AG04450 (cell line): ENCODE measurements around the gene STXBP5L. TPM values are rescaled to one million over a fixed set of nuclear protein-coding genes. Genes with fewer than 3 reads are reported as not detected.

ENCODE experiments used
- CTCF ChIA-PET: fragments of 300-600, 350-600 bp; formaldehyde crosslinking; extraction: SDS; loops from one replicate; lab custom pipeline; 2022; ENCODE audit warnings: antibody characterized with exemption, inconsistent platforms; lab: Charles Lee
- POLR2A ChIA-PET: fragments of 350-600 bp; formaldehyde crosslinking; extraction: SDS; loops from one replicate; lab custom pipeline; 2021; ENCODE audit warnings: antibody characterized with exemption, inconsistent platforms; lab: Yijun Ruan, JAX
- DNase-seq: peaks from one replicate; pipeline ENCODE4 v3.0.0-alpha.2; 2011; ENCODE audit warnings: low read depth, low spot score
- H3K27ac ChIP-seq: one replicate; pipeline ENCODE4 v1.5.1; 2012; ENCODE audit warnings: low read depth, low read length, control low read depth
- H3K27me3 ChIP-seq: one replicate; pipeline ENCODE4 v1.6.0; 2012; ENCODE audit warnings: low read length; ENCODE audit not compliant: control insufficient read depth, insufficient read depth
- H3K4me3 ChIP-seq: 2 replicates; pipeline ENCODE4 v1.5.1; 2011; ENCODE audit warnings: mild to moderate bottlenecking, low read depth, low read length, control low read depth
- H3K9me3 ChIP-seq: 2 replicates; pipeline ENCODE4 v1.5.1; 2012; ENCODE audit warnings: low read length; ENCODE audit not compliant: control insufficient read depth, insufficient read depth
- polyA plus RNA-seq: library from polyadenylated mRNA; depleted of rRNA; stranded (reverse); fragments of >200 nt; gene quantifications from 2 replicates; pipeline ENCODE4 v1.2.3, GENCODE V29; 2011
- TF ChIP-seq, protein P1 (sequence below): IDR thresholded peaks from 2 replicates; pipeline ENCODE4 v1.5.1; 2011; ENCODE audit warnings: low read depth, low read length, control low read depth, inconsistent platforms

STXBP5L gene
- polyA plus RNA-seq, 1 experiment: not detected

DNA sequence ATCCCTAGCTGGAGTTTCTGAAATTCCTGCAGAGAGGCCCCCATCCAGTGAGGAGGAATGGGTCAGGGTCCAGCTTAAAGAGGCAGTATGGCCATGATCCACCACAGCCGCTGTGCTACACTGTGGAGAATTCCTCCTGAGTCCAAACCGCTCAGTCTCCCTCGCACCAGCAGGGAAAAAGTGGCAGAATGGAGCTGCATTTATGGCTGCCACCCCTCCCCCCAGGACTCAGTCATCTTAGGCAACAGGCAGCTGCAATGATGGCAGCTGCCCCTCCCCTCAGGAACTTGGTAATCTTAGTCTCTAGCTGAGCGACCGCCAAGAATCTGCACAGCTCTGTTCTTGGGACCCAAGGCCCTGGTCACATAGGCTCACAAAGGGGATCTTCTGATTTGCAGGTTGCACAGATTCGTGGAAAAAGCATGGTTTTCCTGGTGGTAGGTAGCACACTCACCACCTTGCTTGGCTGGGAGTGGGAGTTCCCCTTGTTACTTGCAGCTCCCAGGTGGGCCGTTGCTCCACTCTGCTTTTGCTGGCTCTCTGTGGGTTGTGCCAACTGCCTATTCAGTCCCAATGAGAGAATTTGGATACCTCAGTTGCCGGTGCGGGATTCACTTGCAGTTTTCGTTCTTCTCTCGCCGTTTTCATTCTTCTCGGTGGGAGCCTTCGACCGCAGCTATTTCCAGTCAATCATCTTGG is 204.1 kb downstream of the STXBP5L start:
- H3K27ac ChIP-seq: no peak overlapping the region
- peaks cover 12% of the 10 kb centered on the region; the same call in 1 of the 2 replicates for H3K9me3 ChIP-seq
- no peak overlapping the region for H3K4me3 ChIP-seq
- TF ChIP-seq, protein P1, sequence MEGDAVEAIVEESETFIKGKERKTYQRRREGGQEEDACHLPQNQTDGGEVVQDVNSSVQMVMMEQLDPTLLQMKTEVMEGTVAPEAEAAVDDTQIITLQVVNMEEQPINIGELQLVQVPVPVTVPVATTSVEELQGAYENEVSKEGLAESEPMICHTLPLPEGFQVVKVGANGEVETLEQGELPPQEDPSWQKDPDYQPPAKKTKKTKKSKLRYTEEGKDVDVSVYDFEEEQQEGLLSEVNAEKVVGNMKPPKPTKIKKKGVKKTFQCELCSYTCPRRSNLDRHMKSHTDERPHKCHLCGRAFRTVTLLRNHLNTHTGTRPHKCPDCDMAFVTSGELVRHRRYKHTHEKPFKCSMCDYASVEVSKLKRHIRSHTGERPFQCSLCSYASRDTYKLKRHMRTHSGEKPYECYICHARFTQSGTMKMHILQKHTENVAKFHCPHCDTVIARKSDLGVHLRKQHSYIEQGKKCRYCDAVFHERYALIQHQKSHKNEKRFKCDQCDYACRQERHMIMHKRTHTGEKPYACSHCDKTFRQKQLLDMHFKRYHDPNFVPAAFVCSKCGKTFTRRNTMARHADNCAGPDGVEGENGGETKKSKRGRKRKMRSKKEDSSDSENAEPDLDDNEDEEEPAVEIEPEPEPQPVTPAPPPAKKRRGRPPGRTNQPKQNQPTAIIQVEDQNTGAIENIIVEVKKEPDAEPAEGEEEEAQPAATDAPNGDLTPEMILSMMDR: no peak
- DNase-seq: no peak
- POLR2A ChIA-PET: no interaction called here
- CTCF ChIA-PET: no interaction called here
- no peaks in the 10 kb centered on the region for H3K27me3 ChIP-seq

DNA sequence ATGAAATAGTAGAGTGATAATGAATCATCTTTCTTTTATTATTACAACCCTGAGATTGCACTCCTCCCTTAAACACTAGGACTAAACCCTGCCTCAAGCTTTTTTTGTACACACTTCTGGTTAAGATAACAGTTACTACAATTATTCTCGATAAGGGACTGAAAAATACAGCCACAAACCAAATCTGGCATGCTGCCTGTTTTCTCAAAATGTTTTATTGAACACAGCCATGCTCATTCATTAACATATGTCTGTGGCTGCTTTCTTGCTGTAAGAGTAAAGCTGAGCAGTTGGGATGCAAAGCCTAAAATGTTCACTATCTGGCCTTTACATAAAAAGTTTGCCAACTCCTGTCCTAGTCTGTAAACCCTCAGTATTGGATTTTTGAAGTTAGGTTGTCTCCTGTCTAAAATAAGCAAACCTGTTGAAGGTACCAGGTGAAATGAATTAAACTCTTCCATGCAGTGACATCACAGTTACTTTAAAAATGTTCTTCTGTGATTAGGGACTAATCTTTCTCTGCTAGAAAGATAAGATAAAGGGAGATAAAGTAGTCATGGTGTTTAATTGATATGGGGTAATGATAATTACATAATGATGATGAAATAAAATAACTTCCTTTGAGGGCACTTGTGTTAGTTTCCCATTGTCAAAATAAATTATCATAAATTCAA is 218.2 kb downstream of the STXBP5L start:
- no peak for DNase-seq
- no peak overlapping the region for H3K4me3 ChIP-seq
- TF ChIP-seq, protein P1: no peak
- H3K9me3 ChIP-seq: 0 out of 2 replicates have a peak, but pooled peaks cover 2% of the 10 kb centered on the region
- no peak overlapping the region for H3K27ac ChIP-seq
- ChIA-PET CTCF (no interaction called here), POLR2A (no interaction called here)
- H3K27me3 ChIP-seq: no peaks in the 10 kb centered on the region

DNA sequence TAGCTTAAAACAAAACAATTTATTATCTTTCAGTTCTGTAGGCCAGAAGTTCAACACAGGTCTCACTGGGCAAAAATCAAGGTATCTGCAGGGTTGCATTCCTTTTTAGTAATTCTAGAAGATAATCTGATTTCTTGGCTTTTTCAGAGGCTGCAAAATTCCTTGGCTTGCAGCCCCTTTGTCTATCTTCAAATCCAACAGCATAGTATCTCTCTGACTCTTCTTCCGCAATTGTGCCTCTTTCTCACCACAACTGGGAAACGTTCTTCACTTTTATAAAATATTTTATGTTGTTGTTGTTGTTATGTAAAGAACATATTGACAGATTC is 218.7 kb downstream of the STXBP5L start:
- no peak for DNase-seq
- TF ChIP-seq, protein P1: no peak

DNA sequence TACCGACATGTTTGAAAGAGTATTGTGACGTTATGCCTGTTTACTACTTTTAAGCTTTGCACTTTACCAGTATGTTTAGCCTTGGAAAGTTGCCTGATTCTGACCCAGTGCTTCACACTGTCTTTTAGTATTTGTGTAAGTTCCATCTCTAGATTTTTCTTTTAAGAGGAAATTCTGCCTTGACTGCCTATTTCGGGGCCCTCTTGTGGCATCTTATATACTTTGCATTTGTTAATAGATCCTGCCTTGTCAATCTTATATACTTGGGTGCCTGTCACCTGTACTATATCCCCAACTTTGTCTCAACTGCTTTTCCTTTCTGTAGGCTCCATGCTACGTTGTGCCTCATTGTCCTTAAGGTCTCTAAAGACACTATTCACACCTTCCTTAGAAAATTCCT is 244.6 kb downstream of the STXBP5L start:
- TF ChIP-seq, protein P1: no peak
- Histone ChIP-seq H3K9me3 (no peaks in the 10 kb centered on the region), H3K4me3 (no peak overlapping the region), H3K27ac (no peak overlapping the region), H3K27me3 (no peaks in the 10 kb centered on the region)
- no peak for DNase-seq
- ChIA-PET POLR2A (no interaction called here), CTCF (no interaction called here)

More for the DNA sequence above, 218.7 kb downstream of the STXBP5L start:
- ChIA-PET POLR2A (no interaction called here), CTCF (no interaction called here)
- H3K9me3 ChIP-seq: peaks cover 2% of the 10 kb centered on the region; the same call in 1 of the 2 replicates
- H3K4me3 ChIP-seq: no peak overlapping the region
- H3K27me3 ChIP-seq: no peaks in the 10 kb centered on the region
- H3K27ac ChIP-seq: no peak overlapping the region

DNA sequence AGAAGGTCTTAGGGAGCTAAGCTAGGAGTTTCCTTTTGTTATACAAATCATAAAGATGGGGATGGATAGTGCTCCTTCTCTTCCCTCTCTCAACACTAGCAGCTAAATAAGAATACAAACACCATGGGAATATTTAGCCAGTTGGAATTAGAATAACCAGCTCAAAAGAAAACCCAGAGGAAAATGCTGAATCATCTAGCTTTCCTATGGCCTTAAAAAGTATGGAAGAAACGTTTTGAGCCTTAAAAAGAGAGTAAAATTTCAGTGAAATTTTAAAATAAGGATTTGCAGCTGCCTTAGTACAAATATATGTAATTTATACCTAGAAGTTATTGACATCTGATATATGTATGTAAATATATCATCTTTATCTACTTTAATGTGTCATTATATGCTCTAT is 245.8 kb downstream of the STXBP5L start:
- Histone ChIP-seq H3K27ac (no peak overlapping the region), H3K4me3 (no peak overlapping the region), H3K27me3 (no peaks in the 10 kb centered on the region), H3K9me3 (no peaks in the 10 kb centered on the region)
- no peak for DNase-seq
- ChIA-PET CTCF (no interaction called here), POLR2A (no interaction called here)
- TF ChIP-seq, protein P1: no peak
